Left forelimb (tissue), 1 donor: ENCODE results near the gene S1PR5.
"Not testable (repeated sequence)": the region's sequence is repeated elsewhere in the genome, so short reads cannot be mapped to it uniquely, and the experiment has no call there.

Source experiments
- DNase-seq: peaks from one replicate; pipeline ENCODE4 v3.0.0-alpha.2; 2018; ENCODE audit warnings: low spot score

S1PR5 gene

GRCh38 chr19:10544242-10544752 lies 27.1 kb upstream of the S1PR5 start:
- DNase-seq, result no peak

- peak; percentile 92 for DNase-seq
Observed at GRCh38 chr19:10543420-10544241, 26.4 kb upstream of the S1PR5 start, which contains the start of gene ATG4D. ATG4D (plus strand) TSS chr19:10543904; CDS start chr19:10544091, 187 bp downstream.

DNA sequence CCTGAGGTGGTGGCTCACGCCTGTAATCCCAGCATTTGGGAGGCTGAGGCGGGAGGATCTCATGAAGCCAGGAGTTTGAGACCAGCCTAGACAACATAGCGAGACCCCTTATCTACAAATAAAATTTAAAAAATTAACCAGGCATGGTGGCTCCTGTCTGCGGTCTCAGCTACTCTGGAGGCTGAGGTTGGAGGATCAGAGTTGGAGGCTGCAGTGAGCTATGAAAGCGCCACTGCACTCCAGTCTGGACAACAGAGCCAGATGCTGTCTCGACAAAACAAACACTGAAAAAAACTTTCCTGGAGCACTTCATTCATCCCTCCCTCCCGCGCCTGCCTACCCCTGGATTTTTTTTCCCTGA lies 25.8 kb upstream of the S1PR5 start:
- DNase-seq, result no peak

- not testable (repeated sequence) for DNase-seq
Observed at GRCh38 chr19:10539016-10539415, 21.8 kb upstream of the S1PR5 start.

GRCh38 chr19:10538204-10538983 lies 21.1 kb upstream of the S1PR5 start:
- DNase-seq, result no peak

- no peak for DNase-seq
Observed at GRCh38 chr19:10537668-10538067, 20.4 kb upstream of the S1PR5 start.

GRCh38 chr19:10535613-10536012 lies 18.4 kb upstream of the S1PR5 start:
- no peak for DNase-seq

GRCh38 chr19:10533646-10534386 lies 16.6 kb upstream of the S1PR5 start:
- no peak for DNase-seq

DNA sequence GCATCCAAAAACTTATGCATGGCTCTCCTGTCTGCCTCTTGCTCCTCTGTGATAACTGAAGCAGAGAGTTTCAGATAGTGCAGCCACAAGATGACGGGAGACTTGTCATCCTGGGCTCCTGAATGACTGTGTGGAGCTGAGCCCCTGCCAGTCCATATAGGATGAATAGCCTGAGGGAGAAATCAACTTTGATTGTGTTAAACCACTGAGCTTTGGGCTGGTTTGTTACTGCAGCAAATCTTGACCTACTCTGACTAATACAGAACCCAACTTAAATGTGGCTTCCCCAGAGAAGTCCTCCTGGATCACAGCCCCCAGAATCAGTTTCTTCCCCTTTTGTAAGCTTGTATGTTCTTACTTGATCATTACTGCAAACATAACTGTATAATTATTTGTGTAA lies 15.2 kb upstream of the S1PR5 start:
- no peak for DNase-seq

DNA sequence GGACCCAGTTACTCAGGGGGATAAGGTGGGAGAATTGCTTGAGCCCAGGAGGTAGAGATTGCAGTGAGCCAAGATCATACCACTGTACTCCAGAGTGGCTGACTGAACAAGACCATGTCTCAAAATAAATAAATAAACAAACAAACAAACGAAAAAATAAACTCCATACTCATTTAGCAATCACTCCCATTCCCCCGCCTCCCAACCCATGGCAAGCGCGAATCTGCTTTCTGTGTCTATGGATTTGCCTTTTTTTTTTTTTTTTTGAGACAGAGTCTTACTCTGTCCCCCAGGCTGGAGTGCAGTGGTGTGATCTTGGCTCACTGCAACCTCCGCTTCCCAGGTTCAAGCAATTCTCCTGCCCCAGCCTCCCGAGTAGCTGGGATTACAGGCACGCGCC lies 9.6 kb upstream of the S1PR5 start:
- DNase-seq, result not testable (repeated sequence)

- DNase-seq, result no peak
Observed at GRCh38 chr19:10525636-10526035, 8.4 kb upstream of the S1PR5 start.

- no peak for DNase-seq
Observed at GRCh38 chr19:10523135-10523636, 5.9 kb upstream of the S1PR5 start.

GRCh38 chr19:10521461-10522171 lies 4.4 kb upstream of the S1PR5 start:
- no peak for DNase-seq

- no peak for DNase-seq
Observed at GRCh38 chr19:10520652-10521318, 3.5 kb upstream of the S1PR5 start.

DNA sequence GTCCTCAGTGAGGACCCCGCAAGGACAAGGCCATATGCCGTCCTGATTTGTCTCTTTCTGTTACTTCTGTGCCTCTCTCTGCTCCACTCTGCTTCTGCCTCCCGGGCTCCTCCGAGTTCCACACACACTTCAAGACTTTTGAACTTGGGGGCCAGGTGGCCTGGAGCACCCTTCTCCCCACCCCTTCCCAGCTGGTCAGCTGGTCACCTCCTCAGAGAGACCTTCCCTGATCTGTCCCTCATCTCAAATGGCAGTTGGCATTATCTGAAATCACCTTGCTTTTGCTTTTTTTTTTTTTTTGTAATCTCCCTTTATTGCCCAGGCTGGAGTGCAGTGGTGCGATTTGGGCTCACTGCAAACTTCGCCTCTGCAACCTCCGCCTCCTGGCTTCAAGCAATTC lies 2.2 kb upstream of the S1PR5 start:
- no peak for DNase-seq

- DNase-seq, result no peak
Observed at GRCh38 chr19:10518444-10519361, 1.5 kb upstream of the S1PR5 start.

DNA sequence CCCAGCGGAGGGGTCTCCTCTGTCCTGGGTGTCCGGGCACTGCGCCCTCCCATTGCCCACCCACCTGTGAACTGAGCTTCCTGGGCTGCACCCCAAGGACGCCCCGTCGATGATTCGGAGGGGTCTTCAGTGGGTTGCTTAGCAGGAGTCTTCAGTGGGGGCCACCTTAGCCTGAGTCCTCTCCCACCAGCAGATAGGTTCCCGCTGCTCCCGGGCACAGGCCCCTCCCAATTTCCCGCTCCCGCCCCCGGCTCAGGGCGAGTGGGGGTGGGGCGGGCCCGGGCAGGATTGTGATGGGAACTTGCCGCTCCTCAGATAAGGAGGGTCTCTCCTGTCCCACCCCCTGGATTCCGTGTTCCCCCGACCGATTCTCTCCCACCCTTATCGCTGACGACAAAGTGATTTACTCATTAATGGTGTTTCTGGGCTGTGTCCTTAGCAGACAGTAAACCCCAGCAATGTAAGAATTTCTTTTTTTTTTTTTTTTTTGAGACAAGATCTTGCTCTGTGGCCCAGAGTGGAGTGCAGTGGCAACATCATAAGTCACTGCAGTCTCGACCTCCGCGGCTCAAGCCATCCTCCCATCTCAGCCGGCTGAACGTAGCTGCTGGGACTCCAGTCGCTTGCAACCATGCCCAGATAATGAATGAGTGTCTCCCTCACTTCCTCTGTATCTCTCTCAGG lies 655 bp upstream of the S1PR5 start:
- no peak for DNase-seq

- no peak for DNase-seq
Observed at GRCh38 chr19:10516671-10517286, 468 bp downstream of the S1PR5 start.

- no peak for DNase-seq
Observed at GRCh38 chr19:10516064-10516385, 1.2 kb downstream of the S1PR5 start.
